ENCODE results near the gene UROC1. TPM values are rescaled to one million over a fixed set of nuclear protein-coding genes. Genes with fewer than 3 reads are reported as not detected.

Gene UROC1
- total RNA-seq, 4 donors from 2014 or later = not detected

DNA sequence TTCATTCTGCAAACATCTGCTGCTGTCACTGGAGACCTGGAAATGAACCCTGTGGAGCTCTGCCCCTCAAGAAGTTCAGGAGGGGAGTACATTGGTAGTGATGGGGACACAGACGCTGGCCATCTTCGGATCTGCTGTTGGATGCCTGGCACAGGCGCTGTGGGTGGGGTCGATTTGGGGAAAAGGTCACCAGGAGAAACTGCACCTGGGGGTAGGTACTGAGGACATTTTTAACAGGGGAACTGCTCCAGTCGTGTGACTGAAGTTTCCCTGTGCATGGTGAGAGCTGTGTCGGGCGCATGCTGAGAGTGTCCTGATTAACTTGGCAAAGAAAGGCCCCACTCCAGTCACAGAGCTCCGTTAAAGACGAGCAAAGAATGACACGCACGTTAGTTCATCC, 3.4 kb downstream of the UROC1 start:
- no peaks in the 10 kb centered on the region for H3K36me3 ChIP-seq
- H3K4me1 ChIP-seq = peaks cover 5% of the 10 kb centered on the region
- H3K27me3 ChIP-seq = peaks cover 5% of the 10 kb centered on the region
- no peak overlapping the region for H3K27ac ChIP-seq
- TF ChIP-seq EP300 (IDR thresholded peaks at IDR 0.05) = no peak
- no peak for TF ChIP-seq CTCF (IDR thresholded peaks at IDR 0.05)
- TF ChIP-seq POLR2AphosphoS5 (IDR thresholded peaks at IDR 0.05) = no peak
- no peak for TF ChIP-seq POLR2A (IDR thresholded peaks at IDR 0.05)
- H3K9me3 ChIP-seq = no peaks in the 10 kb centered on the region
- H3K4me3 ChIP-seq = no peak overlapping the region
- WGBS = 85% methylated on average over 11 of the region's 11 CpGs
- no peak for DNase-seq (ENCODE audit: low spot score in 2 of 2)

DNA sequence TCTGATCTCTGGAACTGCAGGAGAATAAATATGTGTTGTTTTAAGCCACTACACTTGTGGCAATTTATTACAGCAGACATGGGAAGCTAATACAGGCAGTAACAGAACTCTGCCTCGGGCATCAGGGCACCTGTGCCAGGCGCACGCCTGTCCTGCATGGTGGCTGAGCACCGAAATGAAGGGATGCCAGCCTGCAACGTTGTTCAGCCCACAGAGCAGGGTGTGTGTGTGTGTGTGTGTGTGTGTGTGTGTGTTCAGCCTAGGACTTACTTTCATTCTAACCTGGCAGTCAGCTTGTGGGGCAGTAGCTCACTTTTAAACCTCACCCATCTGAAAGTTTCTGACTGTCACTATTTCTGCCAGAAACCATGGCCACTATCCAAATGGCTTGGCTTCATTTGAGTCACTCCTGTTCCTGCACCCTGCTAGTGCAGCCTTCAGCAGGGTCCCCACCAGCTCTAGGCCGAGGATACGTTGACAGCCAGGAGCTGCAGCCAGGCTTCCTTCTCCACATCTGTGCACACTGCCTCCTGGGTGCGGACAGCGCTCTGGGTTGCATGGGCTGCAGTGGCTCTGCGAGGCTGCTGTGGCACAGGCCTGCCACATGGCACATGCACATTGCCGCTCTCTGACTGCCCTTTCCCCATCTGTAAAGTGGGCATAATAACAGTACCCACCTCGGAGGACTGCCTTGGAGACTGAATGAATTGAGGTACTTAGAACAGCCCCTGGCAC, 4.5 kb downstream of the UROC1 start:
- WGBS = 30% methylated on average over 5 of the region's 12 CpGs
- H3K4me3 ChIP-seq = no peak overlapping the region
- TF ChIP-seq POLR2AphosphoS5 (IDR thresholded peaks at IDR 0.05) (no peak), EP300 (IDR thresholded peaks at IDR 0.05) (no peak), CTCF (IDR thresholded peaks at IDR 0.05) (no peak), POLR2A (IDR thresholded peaks at IDR 0.05) (no peak)
- no peak overlapping the region for H3K27ac ChIP-seq
- peaks cover 5% of the 10 kb centered on the region for H3K4me1 ChIP-seq
- no peaks in the 10 kb centered on the region for H3K9me3 ChIP-seq
- H3K36me3 ChIP-seq = no peaks in the 10 kb centered on the region
- H3K27me3 ChIP-seq = peaks cover 1% of the 10 kb centered on the region
- no peak for DNase-seq (ENCODE audit: low spot score in 2 of 2)

DNA sequence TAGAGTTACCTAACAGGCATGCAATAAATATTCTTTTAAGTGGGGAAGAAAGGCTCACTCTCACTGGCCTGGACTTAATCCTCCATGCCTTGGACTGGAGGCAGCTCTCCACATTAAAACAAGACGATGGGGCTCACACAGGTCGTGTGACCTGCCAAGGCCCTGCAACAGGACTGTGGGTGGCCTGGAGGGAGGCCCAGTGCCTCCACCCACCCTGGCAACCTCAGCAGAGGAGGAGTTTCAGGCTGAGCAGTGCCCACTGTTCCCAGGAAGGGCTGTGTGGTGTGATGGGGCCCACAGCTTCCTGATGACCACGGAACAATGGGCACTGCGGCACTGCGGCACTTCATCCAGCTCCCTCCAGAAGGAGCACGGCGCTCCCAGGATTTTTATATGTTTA, 5.5 kb downstream of the UROC1 start:
- Histone ChIP-seq H3K4me1 (peaks cover 5% of the 10 kb centered on the region), H3K36me3 (no peaks in the 10 kb centered on the region), H3K27ac (no peak overlapping the region), H3K4me3 (no peak overlapping the region), H3K27me3 (no peaks in the 10 kb centered on the region), H3K9me3 (no peaks in the 10 kb centered on the region)
- TF ChIP-seq POLR2AphosphoS5 (IDR thresholded peaks at IDR 0.05) (no peak), CTCF (IDR thresholded peaks at IDR 0.05) (no peak), EP300 (IDR thresholded peaks at IDR 0.05) (no peak), POLR2A (IDR thresholded peaks at IDR 0.05) (no peak)
- no peak for DNase-seq (ENCODE audit: low spot score in 2 of 2)
- WGBS = 69% methylated on average over 7 of the region's 7 CpGs

GRCh38 chr3:126511291-126511690, 6.3 kb downstream of the UROC1 start:
- no peaks in the 10 kb centered on the region for H3K9me3 ChIP-seq
- DNase-seq (ENCODE audit: low spot score in 2 of 2) = no peak
- peaks cover 2% of the 10 kb centered on the region for H3K27me3 ChIP-seq
- 71% methylated on average over 7 of the region's 7 CpGs for WGBS
- no peak overlapping the region for H3K4me3 ChIP-seq
- no peaks in the 10 kb centered on the region for H3K36me3 ChIP-seq
- H3K27ac ChIP-seq = no peak overlapping the region
- TF ChIP-seq CTCF (IDR thresholded peaks at IDR 0.05) (no peak), EP300 (IDR thresholded peaks at IDR 0.05) (no peak), POLR2AphosphoS5 (IDR thresholded peaks at IDR 0.05) (no peak), POLR2A (IDR thresholded peaks at IDR 0.05) (no peak)
- H3K4me1 ChIP-seq = peaks cover 5% of the 10 kb centered on the region

DNA sequence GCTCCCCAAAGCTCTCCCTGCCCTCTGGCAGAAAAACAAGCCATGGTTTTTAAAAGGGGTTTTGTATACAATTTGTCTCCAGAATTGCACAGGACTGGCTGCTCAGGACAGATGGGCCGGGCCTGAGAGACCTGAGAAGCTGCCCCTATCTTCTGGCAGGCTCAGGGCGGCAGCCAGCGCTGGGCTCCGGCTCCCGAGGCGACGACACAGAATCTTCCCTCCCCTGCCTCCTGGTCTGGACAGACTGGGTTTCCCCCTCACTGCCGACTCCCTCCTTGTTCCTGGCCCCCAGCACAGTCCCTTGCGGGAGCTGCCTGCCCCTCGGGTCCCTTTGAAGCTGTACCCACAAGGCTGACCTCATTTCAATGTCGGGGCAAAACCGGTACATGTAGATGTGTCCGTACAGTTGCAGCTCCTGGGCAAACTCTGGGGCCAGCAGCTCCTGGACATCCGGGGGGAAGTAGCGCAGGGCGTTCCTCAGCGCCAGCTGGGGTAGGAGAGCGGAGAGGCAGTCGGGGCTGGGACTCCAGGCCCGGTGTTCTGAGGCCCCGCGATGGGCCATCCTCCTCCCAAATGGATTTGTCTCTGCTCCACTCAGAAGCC, 7.2 kb downstream of the UROC1 start:
- DNase-seq (ENCODE audit: low spot score in 2 of 2) = peak in 1 of 2 donors; percentile 21
- WGBS = 87% methylated on average over 3 of the region's 22 CpGs

More for the DNA sequence above, 7.2 kb downstream of the UROC1 start:
- peaks cover 5% of the 10 kb centered on the region for H3K4me1 ChIP-seq
- no peaks in the 10 kb centered on the region for H3K9me3 ChIP-seq
- H3K27me3 ChIP-seq = peaks cover 7% of the 10 kb centered on the region
- H3K36me3 ChIP-seq = no peaks in the 10 kb centered on the region
- H3K4me3 ChIP-seq = no peak overlapping the region
- no peak overlapping the region for H3K27ac ChIP-seq
- no peak for TF ChIP-seq EP300 (IDR thresholded peaks at IDR 0.05)
- TF ChIP-seq POLR2A (IDR thresholded peaks at IDR 0.05) = no peak
- no peak for TF ChIP-seq CTCF (IDR thresholded peaks at IDR 0.05)
- TF ChIP-seq POLR2AphosphoS5 (IDR thresholded peaks at IDR 0.05) = no peak
